ENCODE data around the gene TRIM16. TPM values are rescaled to one million over a fixed set of nuclear protein-coding genes. Genes with fewer than 3 reads are reported as not detected.
"Not testable (repeated sequence)": the region's sequence is repeated elsewhere in the genome, so short reads cannot be mapped to it uniquely, and the experiment has no call there.

TRIM16 gene
- total RNA-seq, 2 experiments from 2014 or later: 13.7 to 15.0 TPM

GRCh38 chr17:15583313-15583712, 100.8 kb downstream of the TRIM16 start:
- CTCF ChIA-PET; POLR2A ChIA-PET; H3K4me1 Mint-ChIP-seq (ENCODE audit: low read depth); DNase-seq; H3K27me3 Mint-ChIP-seq; H3K27ac Mint-ChIP-seq; intact Hi-C loops (cut with micrococcal nuclease); H3K9me3 Mint-ChIP-seq; H3K36me3 Mint-ChIP-seq; H3K4me3 Mint-ChIP-seq: not testable (repeated sequence)

- H3K4me1 Mint-ChIP-seq (ENCODE audit: low read depth); intact Hi-C loops (cut with micrococcal nuclease); H3K36me3 Mint-ChIP-seq; H3K27ac Mint-ChIP-seq; H3K9me3 Mint-ChIP-seq; H3K27me3 Mint-ChIP-seq; H3K4me3 Mint-ChIP-seq; POLR2A ChIA-PET; DNase-seq; CTCF ChIA-PET: not testable (repeated sequence)
These were observed 102.6 kb downstream of the TRIM16 start for GRCh38 chr17:15581462-15581861.

Other genes starting within 250 kb of the TRIM16 start
- 1 to 10 TPM; 5.7 to 6.8 TPM for gene CDRT4, start 216.7 kb downstream of the TRIM16 start, total RNA-seq
- 10 to 100 TPM; 10.8 to 11.3 TPM for gene TVP23C, start 120.8 kb downstream of the TRIM16 start, total RNA-seq
- gene FBXW10B, start 64.6 kb downstream of the TRIM16 start, total RNA-seq: 1 to 10 TPM; 1.0 to 1.1 TPM
- 10 to 100 TPM; 22.9 to 24.5 TPM for gene ZNF286A, start 15.4 kb upstream of the TRIM16 start, total RNA-seq
- under 1 TPM; 0.22 to 0.24 TPM for gene TBC1D26, start 48.0 kb upstream of the TRIM16 start, total RNA-seq

Measured in activated CD4-positive, alpha-beta memory T cell treated with anti-CD3 and anti-CD28 coated beads for 36 hours (primary cell).